Chondrocyte (in vitro differentiated cells): Measurements from ENCODE around the gene BCAM. TPM values are rescaled to one million over a fixed set of nuclear protein-coding genes. Genes with fewer than 3 reads are reported as not detected.
"Not testable (repeated sequence)": the region's sequence is repeated elsewhere in the genome, so short reads cannot be mapped to it uniquely, and the experiment has no call there.

Experiments used
- DNase-seq: peaks from one replicate; pipeline ENCODE4 v3.0.0; 2021; ENCODE audit warnings: mixed read lengths, low spot score
- H3K27ac Mint-ChIP-seq: one replicate; pipeline ENCODE4 v1.8.0; 2021; ENCODE audit warnings: mild to moderate bottlenecking, moderate library complexity, mixed read lengths; ENCODE audit not compliant: unreplicated experiment
- H3K27me3 Mint-ChIP-seq: 2 replicates; pipeline ENCODE4 v1.8.0; 2021; ENCODE audit warnings: low read depth, mixed read lengths
- H3K36me3 Mint-ChIP-seq: 2 replicates; pipeline ENCODE4 v1.8.0; 2021; ENCODE audit warnings: low read depth, mixed read lengths
- H3K4me1 Mint-ChIP-seq: 2 replicates; pipeline ENCODE4 v1.8.0; 2021; ENCODE audit warnings: low read depth, mild to moderate bottlenecking, mixed read lengths
- H3K4me3 Mint-ChIP-seq: one replicate; pipeline ENCODE4 v1.8.0; 2021; ENCODE audit warnings: mild to moderate bottlenecking, moderate library complexity, mixed read lengths; ENCODE audit not compliant: unreplicated experiment
- H3K9me3 Mint-ChIP-seq: 2 replicates; pipeline ENCODE4 v1.8.0; 2021; ENCODE audit warnings: low read depth, mixed read lengths
- CTCF ChIP-seq: fragments of 200-600 bp; sonication (generic); IDR thresholded peaks from 2 replicates; pipeline ENCODE4 v1.5.0; 2021; ENCODE audit warnings: antibody characterized with exemption, mild to moderate bottlenecking, moderate library complexity
- total RNA-seq: library from RNA; stranded (reverse); gene quantifications from 3 replicates; pipeline ENCODE4 v1.2.1, GENCODE V29; 2021

BCAM gene
- total RNA-seq, 1 donor from 2014 or later: 15.1 TPM

- TF ChIP-seq CTCF: no peak
- H3K36me3 Mint-ChIP-seq: no peaks in the 10 kb centered on the region
- H3K27ac Mint-ChIP-seq: no peak overlapping the region
- no peaks in the 10 kb centered on the region for H3K9me3 Mint-ChIP-seq
- H3K27me3 Mint-ChIP-seq: peaks cover 21% of the 10 kb centered on the region
- no peak overlapping the region for H3K4me3 Mint-ChIP-seq
- H3K4me1 Mint-ChIP-seq: peaks cover 14% of the 10 kb centered on the region
- no peak for DNase-seq
Observed at GRCh38 chr19:44823373-44823698, 14.4 kb downstream of the BCAM start.

- Mint-ChIP-seq H3K9me3 (no peaks in the 10 kb centered on the region), H3K36me3 (no peaks in the 10 kb centered on the region), H3K4me1 (peaks cover 15% of the 10 kb centered on the region), H3K27ac (no peak overlapping the region), H3K27me3 (peaks cover 21% of the 10 kb centered on the region), H3K4me3 (no peak overlapping the region)
- no peak for DNase-seq
- no peak for TF ChIP-seq CTCF
Observed at GRCh38 chr19:44824761-44825160, 15.9 kb downstream of the BCAM start.

DNA sequence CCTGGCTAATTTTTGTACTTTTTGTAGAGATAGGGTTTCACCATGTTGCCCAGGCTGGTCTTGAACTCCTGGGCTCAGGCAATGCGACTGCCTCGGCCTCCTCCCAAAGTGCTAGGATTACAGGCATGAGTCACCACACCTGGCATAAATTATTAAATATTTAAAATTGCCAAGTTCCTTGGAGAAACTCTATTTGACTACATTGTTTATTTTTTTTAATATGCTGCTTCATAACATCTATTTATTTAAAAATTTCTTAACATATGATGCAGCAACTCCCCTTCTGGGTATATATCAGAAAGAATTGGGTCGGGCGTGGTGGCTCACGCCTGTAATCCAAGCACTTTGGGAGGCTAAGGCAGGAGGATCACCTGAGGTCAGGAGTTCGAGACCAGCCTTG lies 24.0 kb downstream of the BCAM start:
- not testable (repeated sequence) for DNase-seq, H3K36me3 Mint-ChIP-seq, H3K9me3 Mint-ChIP-seq, H3K4me3 Mint-ChIP-seq, H3K4me1 Mint-ChIP-seq, H3K27ac Mint-ChIP-seq
- H3K27me3 Mint-ChIP-seq: peaks cover 13% of the 10 kb centered on the region

- H3K4me3 Mint-ChIP-seq, H3K4me1 Mint-ChIP-seq, H3K9me3 Mint-ChIP-seq, H3K27ac Mint-ChIP-seq, DNase-seq, H3K36me3 Mint-ChIP-seq: not testable (repeated sequence)
- H3K27me3 Mint-ChIP-seq: peaks cover 13% of the 10 kb centered on the region
Observed at GRCh38 chr19:44834399-44834798, 25.5 kb downstream of the BCAM start.

DNA sequence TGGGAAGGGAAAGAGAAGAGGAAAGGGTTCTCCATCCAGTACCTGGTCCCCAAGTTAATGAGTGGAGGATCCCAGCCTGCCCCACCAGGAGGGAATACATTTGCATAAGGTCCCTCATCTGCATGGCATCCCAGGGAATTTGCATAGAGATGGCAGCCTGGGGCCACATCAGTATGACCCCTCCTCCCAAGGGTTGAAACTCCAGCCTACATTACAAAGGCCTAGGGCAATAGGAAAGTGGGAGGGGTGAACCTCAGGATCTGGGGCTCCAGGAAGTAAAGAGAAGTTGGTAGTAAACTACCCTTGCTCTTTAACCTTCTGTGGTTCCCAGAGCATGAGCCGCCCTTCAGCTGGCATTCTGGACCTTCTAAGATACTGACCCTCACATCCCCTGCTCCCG lies 30.4 kb downstream of the BCAM start:
- Mint-ChIP-seq H3K4me1 (no peaks in the 10 kb centered on the region), H3K36me3 (no peaks in the 10 kb centered on the region), H3K27me3 (peaks cover 5% of the 10 kb centered on the region), H3K27ac (no peak overlapping the region), H3K9me3 (no peaks in the 10 kb centered on the region), H3K4me3 (no peak overlapping the region)
- no peak for TF ChIP-seq CTCF
- DNase-seq: no peak

- no peak for DNase-seq
- H3K27ac Mint-ChIP-seq: no peak overlapping the region
- TF ChIP-seq CTCF: no peak
- H3K4me1 Mint-ChIP-seq: peaks cover 4% of the 10 kb centered on the region
- H3K4me3 Mint-ChIP-seq: no peak overlapping the region
- H3K9me3 Mint-ChIP-seq: no peaks in the 10 kb centered on the region
- H3K27me3 Mint-ChIP-seq: no peaks in the 10 kb centered on the region
- H3K36me3 Mint-ChIP-seq: no peaks in the 10 kb centered on the region
Observed at GRCh38 chr19:44840811-44841210, 31.9 kb downstream of the BCAM start.
